RWPE2 (cell line): ENCODE results near the gene GMPR2.

Experiments used
- ATAC-seq: fragments of 200-7000 bp; cut with Tn5 transposase; 3 replicates; pipeline ENCODE4 v1.9.1; 2021; ENCODE audit warnings: low read depth
- DNase-seq: peaks from one replicate; pipeline ENCODE4 v3.0.0-alpha.2; 2020; ENCODE audit warnings: low spot score
- H3K27ac ChIP-seq: fragments of 450-650 bp; 2 replicates; pipeline ENCODE4 v1.5.1; 2017; ENCODE audit warnings: mild to moderate bottlenecking; ENCODE audit not compliant: poor library complexity, severe bottlenecking
- H3K27me3 ChIP-seq: fragments of 250-450 bp; sonication (Bioruptor Pico); 2 replicates; pipeline ENCODE4 v1.5.1; 2021; ENCODE audit warnings: mild to moderate bottlenecking, moderate library complexity; ENCODE audit not compliant: insufficient read depth, poor library complexity, severe bottlenecking
- H3K36me3 ChIP-seq: fragments of 250-450 bp; sonication (Bioruptor Pico); 2 replicates; pipeline ENCODE4 v1.5.1; 2020; ENCODE audit warnings: low read depth, mild to moderate bottlenecking, moderate library complexity
- H3K4me1 ChIP-seq: fragments of 250-450 bp; sonication (Bioruptor Pico); 2 replicates; pipeline ENCODE4 v1.5.1; 2021; ENCODE audit warnings: mild to moderate bottlenecking, moderate library complexity; ENCODE audit not compliant: insufficient read depth, poor library complexity, severe bottlenecking
- H3K4me3 ChIP-seq: fragments of 250-450 bp; sonication (Bioruptor Pico); 2 replicates; pipeline ENCODE4 v1.5.1; 2021; ENCODE audit warnings: mild to moderate bottlenecking, moderate library complexity; ENCODE audit not compliant: severe bottlenecking
- H3K9me3 ChIP-seq: fragments of 250-450 bp; sonication (Bioruptor Pico); 2 replicates; pipeline ENCODE4 v1.5.1; 2021; ENCODE audit warnings: mild to moderate bottlenecking, moderate library complexity; ENCODE audit not compliant: severe bottlenecking
- CTCF ChIP-seq: fragments of 450-650 bp; IDR thresholded peaks from one replicate; pipeline ENCODE4 v1.5.1; 2017; ENCODE audit warnings: mild to moderate bottlenecking, moderate library complexity; ENCODE audit not compliant: poor library complexity, severe bottlenecking

The GMPR2 gene

DNA sequence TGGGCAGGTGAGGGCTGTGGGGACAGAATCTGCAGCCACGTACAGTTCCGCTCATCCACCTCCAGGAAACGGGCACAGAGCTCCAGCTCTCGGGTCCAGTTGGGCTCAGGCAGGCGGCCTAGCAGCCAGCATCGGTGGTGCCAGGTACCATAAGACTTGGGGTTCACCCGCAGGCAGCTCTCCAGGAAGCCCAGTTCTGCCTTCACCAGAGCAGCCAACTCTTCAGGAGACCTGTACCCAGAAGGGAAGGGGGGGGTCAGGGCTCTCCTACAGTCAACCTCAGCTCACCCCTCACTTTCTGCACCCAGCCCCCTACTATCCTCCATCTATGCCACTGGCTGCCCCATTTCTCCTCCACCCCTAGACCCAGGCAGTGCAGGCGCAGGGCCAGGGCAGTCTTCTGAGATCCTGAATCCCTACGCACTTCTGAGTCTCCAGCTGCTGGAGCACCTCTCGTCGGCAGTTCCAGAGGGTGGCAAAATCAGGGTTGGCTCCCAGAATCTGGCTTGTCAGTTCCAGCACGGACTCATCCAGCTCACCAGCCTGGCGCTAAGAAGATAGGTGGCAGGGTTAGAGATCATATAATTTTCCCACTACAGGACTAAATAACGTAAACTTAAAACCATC, 37.3 kb downstream of the GMPR2 start:
- Histone ChIP-seq H3K36me3 (peaks cover 34% of the 10 kb centered on the region), H3K4me1 (peaks cover 32% of the 10 kb centered on the region), H3K9me3 (no peaks in the 10 kb centered on the region), H3K4me3 (no peak overlapping the region), H3K27ac (peak overlapping the region; percentile 98), H3K27me3 (no peaks in the 10 kb centered on the region)
- DNase-seq, result no peak
- TF ChIP-seq CTCF, result no peak
- ATAC-seq, result no peak

DNA sequence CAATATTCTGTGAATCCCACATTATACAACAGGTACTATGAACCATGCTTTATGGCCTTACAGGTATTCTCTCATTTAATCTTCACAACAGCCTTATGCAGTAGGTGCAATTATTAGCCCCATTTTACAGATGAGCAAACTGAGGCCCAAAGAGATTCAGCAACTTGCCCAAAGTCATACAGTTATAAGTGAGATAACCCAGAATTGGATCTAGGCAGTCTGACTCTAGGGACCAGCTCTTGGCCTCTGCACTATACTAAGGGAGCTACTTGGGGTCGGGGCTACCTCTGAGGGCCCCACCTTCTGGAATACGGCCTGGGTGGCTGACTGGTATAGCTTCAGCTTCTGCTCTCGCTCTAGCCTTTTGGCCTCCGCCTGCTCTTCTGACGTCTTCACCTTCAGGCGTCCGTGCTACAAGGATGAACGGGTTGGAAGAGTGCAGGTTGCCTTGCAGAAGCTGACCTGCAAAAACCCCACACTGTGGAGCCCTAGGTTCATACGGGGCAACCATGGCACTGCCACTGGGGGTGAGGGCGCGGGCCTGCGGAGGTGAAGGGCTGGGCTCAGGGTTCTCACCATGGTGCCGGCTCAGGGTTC, 37.9 kb downstream of the GMPR2 start:
- peaks cover 32% of the 10 kb centered on the region for H3K4me1 ChIP-seq
- peak overlapping the region; percentile 88 for H3K4me3 ChIP-seq
- H3K9me3 ChIP-seq, result no peaks in the 10 kb centered on the region
- ATAC-seq (peak; percentile 1; the same call in 2 of the 3 replicates), DNase-seq (no peak)
- TF ChIP-seq CTCF, result no peak
- H3K27ac ChIP-seq, result peak overlapping the region; percentile 98
- H3K36me3 ChIP-seq, result peaks cover 34% of the 10 kb centered on the region
- no peaks in the 10 kb centered on the region for H3K27me3 ChIP-seq

- Histone ChIP-seq H3K36me3 (peaks cover 29% of the 10 kb centered on the region), H3K27ac (peak within 1 kb of the TSS; percentile 98), H3K4me1 (peaks cover 32% of the 10 kb centered on the region), H3K9me3 (no peaks in the 10 kb centered on the region), H3K27me3 (no peaks in the 10 kb centered on the region), H3K4me3 (peak within 1 kb of the TSS; percentile 88)
- ATAC-seq, result peak; percentile 83
- TF ChIP-seq CTCF, result peak; percentile 97
- DNase-seq, result peak; percentile 93
These were observed 38.6 kb downstream of the GMPR2 start, which contains the start of gene RABGGTA for GRCh38 chr14:24271134-24271833. TSS of gene RABGGTA (minus strand) at chr14:24271597. CDS start at chr14:24271115, 482 bp downstream.

GRCh38 chr14:24271834-24272263, 39.1 kb downstream of the GMPR2 start:
- TF ChIP-seq CTCF, result no peak
- Histone ChIP-seq H3K27ac (peak overlapping the region; percentile 98), H3K9me3 (no peaks in the 10 kb centered on the region), H3K4me3 (peak overlapping the region; percentile 88), H3K36me3 (peaks cover 23% of the 10 kb centered on the region), H3K27me3 (no peaks in the 10 kb centered on the region), H3K4me1 (peaks cover 32% of the 10 kb centered on the region)
- DNase-seq, result no peak
- no peak for ATAC-seq
